Neutrophil (primary cell): ENCODE results near the gene TSPAN9.

ENCODE experiments used
- H3K27ac ChIP-seq: fragments of 200-600 bp; sonication (generic); 2 replicates; pipeline ENCODE4 v1.5.1; 2016; ENCODE audit warnings: mild to moderate bottlenecking, moderate library complexity
- H3K27me3 ChIP-seq: fragments of 200-600 bp; sonication (generic); 2 replicates; pipeline ENCODE4 v1.6.0; 2016; ENCODE audit warnings: mild to moderate bottlenecking
- H3K36me3 ChIP-seq: fragments of 200-600 bp; sonication (generic); 2 replicates; pipeline ENCODE4 v1.5.1; 2017
- H3K4me1 ChIP-seq, 2 experiments: fragments of 200-600 bp in 1 of 2; sonication (generic) in 1 of 2; 1 replicate in 1 of 2; 2 replicates in 1 of 2; pipeline versions ENCODE4 v1.5.1 to v1.6.1; 2013 to 2016; ENCODE audit warnings: low read depth in 1 of 2, low read length in 1 of 2, mild to moderate bottlenecking in 1 of 2, moderate library complexity in 1 of 2; ENCODE audit not compliant: control insufficient read depth in 1 of 2, insufficient read depth in 1 of 2
- H3K4me3 ChIP-seq, 2 experiments: fragments of 200-600 bp in 1 of 2; sonication (generic) in 1 of 2; 1 replicate in 1 of 2; 2 replicates in 1 of 2; pipeline ENCODE4 v1.5.1; 2013 to 2016; ENCODE audit warnings: low read depth in 1 of 2, low read length in 1 of 2, mild to moderate bottlenecking in 1 of 2, moderate library complexity in 1 of 2
- H3K9me3 ChIP-seq: fragments of 200-600 bp; sonication (generic); 2 replicates; pipeline ENCODE4 v1.5.1; 2016
- TF ChIP-seq, protein P1 (sequence below): fragments of 200-600 bp; sonication (generic); IDR thresholded peaks from 2 replicates; pipeline ENCODE4 v1.5.1; 2016; ENCODE audit warnings: antibody characterized with exemption

Gene TSPAN9

DNA sequence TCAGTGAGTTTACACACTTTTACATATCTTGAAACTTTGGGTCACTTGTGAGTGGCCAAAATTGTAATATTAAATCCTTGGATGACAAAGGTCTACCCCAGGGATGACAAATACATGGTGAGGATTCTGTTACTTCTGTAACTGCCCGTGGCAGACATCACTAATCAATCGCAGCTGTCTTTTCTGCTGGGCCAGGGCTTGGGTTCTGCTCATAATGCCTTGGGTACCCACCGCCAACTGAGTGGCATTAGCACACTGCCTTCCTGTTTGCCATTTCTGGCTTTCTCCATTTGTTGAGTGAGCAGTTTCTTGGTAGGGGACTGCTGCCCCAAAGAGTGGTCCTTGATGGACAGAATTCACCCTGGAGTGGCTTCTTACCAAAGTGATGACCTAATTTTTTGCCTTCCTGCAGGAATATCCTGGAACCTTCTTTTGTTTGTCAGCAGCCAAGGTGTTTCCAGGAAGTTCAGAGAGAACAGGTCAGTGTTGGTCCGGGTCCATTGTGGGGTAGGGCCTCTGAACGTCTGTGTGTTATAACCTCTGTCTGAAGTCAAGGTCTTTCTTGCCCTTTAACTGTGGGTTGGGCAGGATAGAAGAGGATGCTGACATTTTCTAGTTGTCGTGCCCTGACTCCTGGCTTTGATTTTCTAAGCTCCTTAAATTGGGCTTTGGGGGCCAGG lies 6.2 kb downstream of the TSPAN9 start:
- Histone ChIP-seq H3K9me3 (no peaks in the 10 kb centered on the region), H3K27me3 (peaks cover 38% of the 10 kb centered on the region), H3K27ac (no peak overlapping the region), H3K4me1 (no peaks in the 10 kb centered on the region), H3K36me3 (no peaks in the 10 kb centered on the region), H3K4me3 (no peak overlapping the region)
- TF ChIP-seq, protein P1, sequence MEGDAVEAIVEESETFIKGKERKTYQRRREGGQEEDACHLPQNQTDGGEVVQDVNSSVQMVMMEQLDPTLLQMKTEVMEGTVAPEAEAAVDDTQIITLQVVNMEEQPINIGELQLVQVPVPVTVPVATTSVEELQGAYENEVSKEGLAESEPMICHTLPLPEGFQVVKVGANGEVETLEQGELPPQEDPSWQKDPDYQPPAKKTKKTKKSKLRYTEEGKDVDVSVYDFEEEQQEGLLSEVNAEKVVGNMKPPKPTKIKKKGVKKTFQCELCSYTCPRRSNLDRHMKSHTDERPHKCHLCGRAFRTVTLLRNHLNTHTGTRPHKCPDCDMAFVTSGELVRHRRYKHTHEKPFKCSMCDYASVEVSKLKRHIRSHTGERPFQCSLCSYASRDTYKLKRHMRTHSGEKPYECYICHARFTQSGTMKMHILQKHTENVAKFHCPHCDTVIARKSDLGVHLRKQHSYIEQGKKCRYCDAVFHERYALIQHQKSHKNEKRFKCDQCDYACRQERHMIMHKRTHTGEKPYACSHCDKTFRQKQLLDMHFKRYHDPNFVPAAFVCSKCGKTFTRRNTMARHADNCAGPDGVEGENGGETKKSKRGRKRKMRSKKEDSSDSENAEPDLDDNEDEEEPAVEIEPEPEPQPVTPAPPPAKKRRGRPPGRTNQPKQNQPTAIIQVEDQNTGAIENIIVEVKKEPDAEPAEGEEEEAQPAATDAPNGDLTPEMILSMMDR = no peak

DNA sequence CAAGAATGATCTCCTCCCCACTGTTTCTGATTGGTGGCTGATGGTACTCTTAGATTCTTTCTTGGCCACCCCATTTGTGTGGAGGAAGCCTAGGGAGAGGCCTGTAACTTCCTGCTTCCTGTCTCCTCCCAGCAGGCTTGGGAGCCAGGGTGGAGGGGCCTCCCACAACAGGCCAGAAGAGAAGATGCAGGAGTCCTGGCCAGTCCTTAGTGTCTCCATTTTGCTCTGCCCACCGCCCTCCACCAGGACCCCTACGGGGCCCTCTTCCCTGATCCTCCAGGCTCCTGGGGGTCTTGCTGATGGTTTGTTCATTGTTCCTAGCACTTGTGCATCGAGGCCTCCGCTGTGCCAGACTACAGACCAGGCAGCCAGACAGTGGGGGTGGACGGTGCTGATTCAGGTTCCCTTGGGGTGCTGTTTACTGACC lies 6.8 kb downstream of the TSPAN9 start:
- Histone ChIP-seq H3K4me3 (no peak overlapping the region), H3K27me3 (peaks cover 32% of the 10 kb centered on the region), H3K4me1 (no peaks in the 10 kb centered on the region), H3K27ac (no peak overlapping the region), H3K9me3 (no peaks in the 10 kb centered on the region), H3K36me3 (no peaks in the 10 kb centered on the region)
- TF ChIP-seq, protein P1 = no peak

DNA sequence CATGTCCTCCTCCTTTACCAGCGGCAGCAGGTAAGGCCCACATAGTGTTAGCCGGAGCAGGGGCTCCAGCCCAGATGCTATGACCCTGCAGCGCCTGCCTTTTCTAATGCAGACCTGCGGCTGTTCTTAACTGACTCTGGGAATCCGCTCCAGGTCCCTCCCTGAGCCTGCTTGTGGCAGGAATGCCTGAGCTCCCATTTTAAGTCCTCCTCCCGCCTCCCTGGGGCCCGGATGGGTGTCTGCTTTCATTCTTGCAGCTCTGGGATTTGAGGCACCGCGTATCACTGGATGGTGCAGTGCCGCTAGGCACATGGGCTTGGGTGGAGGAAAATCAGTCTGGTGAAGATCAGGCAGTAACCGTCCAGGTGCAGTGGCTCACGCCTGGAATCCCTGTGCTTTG lies 7.6 kb downstream of the TSPAN9 start:
- TF ChIP-seq, protein P1 = no peak
- H3K4me3 ChIP-seq = no peak overlapping the region

DNA sequence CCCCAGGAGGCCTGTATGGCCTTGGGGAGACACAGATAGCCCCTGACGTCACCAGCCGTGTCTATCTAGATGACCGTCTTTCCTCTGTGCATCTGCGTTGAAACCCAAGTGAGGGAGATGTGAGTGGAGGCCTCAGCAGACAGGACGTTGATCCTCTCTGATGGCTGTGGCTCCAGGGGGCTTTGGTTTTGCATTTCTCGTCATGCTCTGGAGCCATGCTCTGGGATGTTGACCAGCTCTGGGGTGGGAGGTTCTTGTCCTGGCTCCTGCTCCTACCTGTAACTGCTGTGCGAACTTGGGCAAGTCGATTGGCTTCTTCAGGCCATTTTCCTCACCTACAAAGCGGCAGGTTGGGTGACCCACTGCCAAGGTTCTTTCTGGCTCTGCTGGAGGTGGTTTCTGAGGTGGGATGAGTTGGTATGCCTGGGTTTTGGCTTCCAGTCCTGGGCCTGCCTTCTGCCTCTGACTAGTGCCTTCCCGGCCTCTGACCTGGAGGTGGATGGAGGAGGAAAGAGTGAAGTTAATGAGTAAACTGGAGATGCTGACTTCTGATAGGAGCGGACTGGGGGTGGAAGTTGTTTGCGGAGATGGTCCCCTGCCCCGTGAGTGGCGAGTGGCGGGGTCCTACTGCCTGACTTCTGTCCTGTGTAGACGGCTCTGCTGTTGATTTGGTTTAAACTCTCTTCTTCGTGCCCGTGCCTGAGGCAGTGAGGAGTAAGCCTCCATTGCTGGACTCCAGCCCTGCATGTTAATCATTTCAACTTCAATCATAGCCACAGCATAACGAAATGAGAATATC lies 8.4 kb downstream of the TSPAN9 start:
- no peak overlapping the region for H3K4me3 ChIP-seq
- TF ChIP-seq, protein P1 = no peak
- H3K27me3 ChIP-seq = peaks cover 18% of the 10 kb centered on the region

More for the DNA sequence above, 7.6 kb downstream of the TSPAN9 start:
- H3K4me1 ChIP-seq = no peaks in the 10 kb centered on the region
- no peaks in the 10 kb centered on the region for H3K9me3 ChIP-seq
- H3K27me3 ChIP-seq = peaks cover 24% of the 10 kb centered on the region
- H3K27ac ChIP-seq = no peak overlapping the region
- no peaks in the 10 kb centered on the region for H3K36me3 ChIP-seq

DNA sequence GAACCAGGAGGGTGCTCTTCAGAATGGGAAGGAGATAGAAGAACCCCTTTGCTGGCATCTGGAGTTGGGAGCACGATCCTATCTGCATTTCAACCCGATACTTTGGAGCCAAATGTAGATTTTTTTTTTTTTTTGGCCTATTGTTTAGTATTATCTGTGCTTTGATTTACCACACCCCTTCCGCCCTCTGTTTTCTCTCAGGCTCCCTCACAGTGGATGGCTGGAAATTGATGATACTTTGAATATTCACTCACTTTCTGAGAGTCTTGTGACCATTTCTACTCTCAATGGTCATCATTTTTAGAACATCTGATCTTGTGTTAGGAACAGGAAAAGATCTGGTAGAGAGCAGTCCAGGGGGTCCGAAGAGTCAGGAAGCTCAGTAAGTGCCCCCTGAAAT lies 9.0 kb downstream of the TSPAN9 start:
- Histone ChIP-seq H3K9me3 (no peaks in the 10 kb centered on the region), H3K4me1 (no peaks in the 10 kb centered on the region), H3K36me3 (no peaks in the 10 kb centered on the region), H3K27ac (no peak overlapping the region), H3K27me3 (peaks cover 11% of the 10 kb centered on the region), H3K4me3 (no peak overlapping the region)
- TF ChIP-seq, protein P1 = no peak

More for the DNA sequence above, 8.4 kb downstream of the TSPAN9 start:
- H3K27ac ChIP-seq = no peak overlapping the region
- no peaks in the 10 kb centered on the region for H3K4me1 ChIP-seq
- no peaks in the 10 kb centered on the region for H3K36me3 ChIP-seq
- H3K9me3 ChIP-seq = no peaks in the 10 kb centered on the region
